Activated CD8-positive, alpha-beta T cell treated with anti-CD3 and anti-CD28 coated beads for 36 hours (primary cell): ENCODE results near the gene CLTCL1. TPM values are rescaled to one million over a fixed set of nuclear protein-coding genes. Genes with fewer than 3 reads are reported as not detected.

ENCODE experiments used
- ATAC-seq: fragments of 200-7000 bp; cut with Tn5 transposase; one replicate; pipeline ENCODE4 v1.10.0; 2021; ENCODE audit warnings: mild to moderate bottlenecking, moderate library complexity
- CTCF ChIA-PET: fragments of 350-600 bp; sonication (Branson Sonifier 250); formaldehyde crosslinking; loops from one replicate; lab custom pipeline; 2021; ENCODE audit warnings: antibody characterized with exemption; lab: Charles Lee
- POLR2A ChIA-PET: fragments of 350-600 bp; sonication (Branson Sonifier 250); formaldehyde crosslinking; loops from one replicate; lab custom pipeline; 2021; ENCODE audit warnings: antibody characterized with exemption; lab: Charles Lee
- DNase-seq: peaks from one replicate; pipeline ENCODE4 v3.0.0-alpha.2; 2020
- H3K27ac Mint-ChIP-seq: one replicate; pipeline ENCODE4 v1.8.0; 2021; ENCODE audit warnings: mild to moderate bottlenecking, mixed read lengths
- H3K27me3 Mint-ChIP-seq: one replicate; pipeline ENCODE4 v1.8.0; 2021; ENCODE audit warnings: mixed read lengths
- H3K36me3 Mint-ChIP-seq: one replicate; pipeline ENCODE4 v1.8.0; 2021; ENCODE audit warnings: low read depth, mixed read lengths
- H3K4me1 Mint-ChIP-seq: one replicate; pipeline ENCODE4 v1.8.0; 2021; ENCODE audit warnings: low read depth, mixed read lengths
- H3K4me3 Mint-ChIP-seq: one replicate; pipeline ENCODE4 v1.8.0; 2021; ENCODE audit warnings: mild to moderate bottlenecking, moderate library complexity, mixed read lengths
- H3K9me3 Mint-ChIP-seq: one replicate; pipeline ENCODE4 v1.8.0; 2021; ENCODE audit warnings: mixed read lengths
- CTCF ChIP-seq: fragments of 200-600 bp; IDR thresholded peaks from one replicate; pipeline ENCODE4 v1.8.0; 2022; ENCODE audit warnings: antibody characterized with exemption, mild to moderate bottlenecking
- intact Hi-C: fragments of 100-400 bp; cut with micrococcal nuclease; formaldehyde crosslinking; loops from one replicate; pipeline ENCODE4 v1.10.0; 2022
- total RNA-seq, 2 experiments: library from RNA; stranded (reverse); gene quantifications; one replicate each; pipeline ENCODE4 v1.2.3, GENCODE V29; 2021

Gene CLTCL1
- total RNA-seq, 2 experiments from 2014 or later = 0.45 to 0.65 TPM

DNA sequence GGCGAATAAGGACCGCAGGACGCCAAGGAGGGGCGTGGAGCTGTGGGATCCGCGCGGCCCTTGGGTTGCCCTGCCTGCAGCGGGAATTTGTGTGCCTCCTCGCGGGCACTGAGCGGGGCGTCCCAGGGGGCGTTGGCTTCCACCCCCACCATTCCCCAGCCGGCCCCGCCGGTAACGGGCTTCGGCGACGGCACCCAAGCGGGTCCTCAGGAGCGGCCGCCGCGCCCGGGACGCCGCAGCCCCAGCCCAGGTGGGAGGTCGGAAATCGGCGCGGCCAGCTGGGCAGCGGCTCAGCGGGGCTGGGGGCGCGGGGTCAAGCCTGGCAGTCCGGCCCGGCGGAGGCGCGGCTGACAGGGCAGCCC lies 320 bp downstream of the CLTCL1 start:
- no peak overlapping the region for H3K27ac Mint-ChIP-seq
- ChIA-PET CTCF (interaction anchor here (2.5 kb wide), 1 partner anchor 112 kb away, joined by 7 read pairs; no protein-coding TSS in a partner anchor), POLR2A (interaction anchor here (0.6 kb wide), 1 partner anchor 173 kb away, joined by 3 read pairs; no protein-coding TSS in a partner anchor)
- peaks cover 23% of the 10 kb centered on the region for H3K4me1 Mint-ChIP-seq
- TF ChIP-seq CTCF = no peak
- ATAC-seq (peak; percentile 37), DNase-seq (peak; percentile 20)
- peak overlapping the region; percentile 69 for H3K4me3 Mint-ChIP-seq
- H3K9me3 Mint-ChIP-seq = no peaks in the 10 kb centered on the region
- no peaks in the 10 kb centered on the region for H3K36me3 Mint-ChIP-seq
- H3K27me3 Mint-ChIP-seq = peaks cover 30% of the 10 kb centered on the region
- intact Hi-C loops = no loop called here

DNA sequence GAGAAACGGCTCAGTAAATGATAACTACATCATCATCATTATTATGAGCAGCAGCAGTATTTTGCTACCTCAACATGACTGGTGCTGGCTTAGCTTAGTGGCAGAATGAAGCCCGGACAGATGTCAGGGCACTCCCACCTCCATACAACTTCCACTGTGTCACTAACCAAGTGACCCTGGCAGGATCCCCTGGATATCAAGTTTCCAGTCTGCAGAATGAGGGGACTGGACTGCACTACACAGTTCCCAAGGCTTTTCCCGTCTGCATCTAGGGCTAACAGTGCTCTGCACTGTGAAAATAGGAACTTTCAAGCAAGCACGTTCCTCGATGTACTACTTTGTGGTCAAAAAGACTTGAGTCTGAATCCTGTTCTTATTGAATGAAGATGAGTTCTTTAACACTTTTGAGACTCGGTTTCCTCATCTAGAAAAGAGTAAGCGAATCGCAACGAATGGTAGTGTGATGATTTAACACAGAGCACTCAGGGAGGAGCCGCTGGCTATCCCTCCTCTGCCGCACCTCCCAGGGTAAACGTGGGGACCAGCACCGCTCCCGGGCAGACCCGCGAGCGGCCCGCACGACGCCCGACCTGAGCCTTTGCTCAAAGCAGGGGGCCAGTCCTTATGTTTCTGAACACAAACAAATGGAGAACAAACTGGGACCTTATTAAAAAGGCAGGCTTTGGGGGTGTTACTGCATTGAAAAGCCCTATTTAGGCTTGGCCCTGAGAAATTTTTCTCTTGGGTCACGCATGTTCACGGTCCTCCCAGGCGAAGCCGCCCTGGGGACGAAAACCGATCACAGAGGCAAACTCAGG lies 910 bp downstream of the CLTCL1 start:
- Mint-ChIP-seq H3K27ac (no peak overlapping the region), H3K27me3 (peaks cover 30% of the 10 kb centered on the region), H3K9me3 (no peaks in the 10 kb centered on the region), H3K4me1 (peaks cover 23% of the 10 kb centered on the region), H3K4me3 (peak overlapping the region; percentile 69), H3K36me3 (no peaks in the 10 kb centered on the region)
- TF ChIP-seq CTCF = no peak
- DNase-seq (no peak), ATAC-seq (no peak)
- intact Hi-C loops = no loop called here
- POLR2A ChIA-PET = no interaction called here
- CTCF ChIA-PET = interaction anchor here (2.5 kb wide), 1 partner anchor 111 kb away, joined by 7 read pairs; no protein-coding TSS in a partner anchor

DNA sequence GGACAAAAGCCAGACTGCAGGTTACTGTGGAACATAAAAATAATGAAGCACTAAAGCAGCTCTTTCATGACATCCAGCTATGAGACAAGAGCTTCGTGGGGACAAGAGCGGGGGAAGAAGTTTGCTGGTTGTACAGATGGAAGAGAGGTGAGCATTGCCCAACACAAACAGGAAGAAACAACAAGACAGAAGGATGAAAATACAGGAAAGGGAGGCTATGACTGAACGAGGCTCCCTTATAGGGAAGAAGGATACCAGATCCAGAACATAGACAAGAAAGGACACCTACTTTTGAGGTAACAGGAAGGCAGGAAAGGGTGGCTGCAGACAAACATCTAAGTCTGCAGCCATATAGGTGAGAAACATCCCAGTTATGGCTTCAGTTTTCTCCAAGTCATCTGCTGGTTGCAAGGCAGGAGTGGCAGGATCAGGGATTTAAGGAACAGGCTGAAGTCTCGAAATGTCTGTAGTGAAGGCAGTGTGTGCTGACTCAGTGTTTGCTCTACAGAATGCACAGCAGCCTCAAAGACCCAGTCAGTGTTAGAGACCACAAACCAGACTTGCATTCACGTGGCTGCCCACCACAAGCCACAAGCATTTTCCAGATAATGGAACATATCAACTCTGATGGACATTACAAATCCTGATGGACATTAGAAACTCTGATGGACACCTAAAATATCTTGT lies 1.9 kb downstream of the CLTCL1 start:
- no peaks in the 10 kb centered on the region for H3K9me3 Mint-ChIP-seq
- H3K27me3 Mint-ChIP-seq = peaks cover 30% of the 10 kb centered on the region
- intact Hi-C loops = no loop called here
- ATAC-seq (no peak), DNase-seq (peak; percentile 43)
- H3K36me3 Mint-ChIP-seq = no peaks in the 10 kb centered on the region
- H3K27ac Mint-ChIP-seq = no peak overlapping the region
- no peak overlapping the region for H3K4me3 Mint-ChIP-seq
- TF ChIP-seq CTCF = no peak
- CTCF ChIA-PET = no interaction called here
- POLR2A ChIA-PET = no interaction called here
- H3K4me1 Mint-ChIP-seq = peaks cover 23% of the 10 kb centered on the region

DNA sequence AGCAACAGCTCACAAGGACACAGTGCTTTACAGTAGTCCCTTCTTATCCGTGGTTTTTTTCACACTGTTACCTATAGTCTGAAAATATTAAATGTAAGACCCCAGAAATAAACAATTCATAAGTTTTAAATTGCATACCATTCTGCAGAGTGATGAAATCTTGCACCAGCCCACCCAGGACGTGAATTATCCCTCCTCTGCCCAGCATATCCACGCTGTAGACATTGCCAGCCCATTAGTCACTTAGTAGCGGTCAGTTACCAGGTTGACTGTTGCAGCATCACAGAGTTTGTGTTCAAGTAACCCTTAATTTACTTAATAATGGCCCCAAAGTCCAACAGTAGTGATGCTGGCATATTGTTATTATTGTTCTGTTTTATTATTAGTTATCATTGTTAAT lies 3.6 kb downstream of the CLTCL1 start:
- Mint-ChIP-seq H3K27me3 (peaks cover 30% of the 10 kb centered on the region), H3K9me3 (no peaks in the 10 kb centered on the region), H3K4me3 (no peak overlapping the region), H3K27ac (no peak overlapping the region), H3K4me1 (peaks cover 23% of the 10 kb centered on the region), H3K36me3 (no peaks in the 10 kb centered on the region)
- ATAC-seq (no peak), DNase-seq (no peak)
- no peak for TF ChIP-seq CTCF
- CTCF ChIA-PET = no interaction called here
- POLR2A ChIA-PET = no interaction called here
- intact Hi-C loops = no loop called here
